Putamen (tissue), 1 donor: ENCODE results near the gene NOC2L.

Experiments
- DNase-seq: peaks from one replicate; pipeline ENCODE4 v3.0.0-alpha.2; 2016; ENCODE audit warnings: low spot score

The NOC2L gene

GRCh38 chr1:974687-975328 is 15.8 kb upstream of the NOC2L start:
- no peak for DNase-seq

GRCh38 chr1:974293-974640 is 15.2 kb upstream of the NOC2L start:
- no peak for DNase-seq

- no peak for DNase-seq
These were observed 14.6 kb upstream of the NOC2L start for GRCh38 chr1:973459-974292.

- no peak for DNase-seq
These were observed 13.8 kb upstream of the NOC2L start for GRCh38 chr1:972726-973458.

- no peak for DNase-seq
These were observed 12.9 kb upstream of the NOC2L start for GRCh38 chr1:971751-972506.

- no peak for DNase-seq
These were observed 12.1 kb upstream of the NOC2L start for GRCh38 chr1:970973-971730.

GRCh38 chr1:970242-970972 is 11.4 kb upstream of the NOC2L start:
- no peak for DNase-seq

- DNase-seq, result no peak
These were observed 10.3 kb upstream of the NOC2L start for GRCh38 chr1:969260-969855.

- DNase-seq, result no peak
These were observed 8.6 kb upstream of the NOC2L start for GRCh38 chr1:967466-968343.

- DNase-seq, result no peak
These were observed 7.7 kb upstream of the NOC2L start for GRCh38 chr1:966704-967300.

GRCh38 chr1:966135-966703 is 7.2 kb upstream of the NOC2L start, which contains the start of gene PLEKHN1:
TSS of gene PLEKHN1 (plus strand) at chr1:966482. CDS start at chr1:966532, 50 bp downstream.
- DNase-seq, result no peak

- DNase-seq, result no peak
These were observed 6.6 kb upstream of the NOC2L start for GRCh38 chr1:965526-966134.

GRCh38 chr1:964691-965525 is 5.9 kb upstream of the NOC2L start:
- DNase-seq, result no peak

- DNase-seq, result no peak
These were observed 4.9 kb upstream of the NOC2L start for GRCh38 chr1:963746-964525.

- no peak for DNase-seq
These were observed 4.2 kb upstream of the NOC2L start for GRCh38 chr1:963301-963651.
